GM18511 (cell line): ENCODE results near the gene COA6.

Experiments used
- ATAC-seq: cut with Tn5 transposase; IDR thresholded peaks from one replicate; pipeline ENCODE4 v1.9.1; 2021; ENCODE audit warnings: mild to moderate bottlenecking, moderate library complexity; ENCODE audit not compliant: unreplicated experiment

COA6 gene, protein sequence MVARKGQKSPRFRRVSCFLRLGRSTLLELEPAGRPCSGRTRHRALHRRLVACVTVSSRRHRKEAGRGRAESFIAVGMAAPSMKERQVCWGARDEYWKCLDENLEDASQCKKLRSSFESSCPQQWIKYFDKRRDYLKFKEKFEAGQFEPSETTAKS

DNA sequence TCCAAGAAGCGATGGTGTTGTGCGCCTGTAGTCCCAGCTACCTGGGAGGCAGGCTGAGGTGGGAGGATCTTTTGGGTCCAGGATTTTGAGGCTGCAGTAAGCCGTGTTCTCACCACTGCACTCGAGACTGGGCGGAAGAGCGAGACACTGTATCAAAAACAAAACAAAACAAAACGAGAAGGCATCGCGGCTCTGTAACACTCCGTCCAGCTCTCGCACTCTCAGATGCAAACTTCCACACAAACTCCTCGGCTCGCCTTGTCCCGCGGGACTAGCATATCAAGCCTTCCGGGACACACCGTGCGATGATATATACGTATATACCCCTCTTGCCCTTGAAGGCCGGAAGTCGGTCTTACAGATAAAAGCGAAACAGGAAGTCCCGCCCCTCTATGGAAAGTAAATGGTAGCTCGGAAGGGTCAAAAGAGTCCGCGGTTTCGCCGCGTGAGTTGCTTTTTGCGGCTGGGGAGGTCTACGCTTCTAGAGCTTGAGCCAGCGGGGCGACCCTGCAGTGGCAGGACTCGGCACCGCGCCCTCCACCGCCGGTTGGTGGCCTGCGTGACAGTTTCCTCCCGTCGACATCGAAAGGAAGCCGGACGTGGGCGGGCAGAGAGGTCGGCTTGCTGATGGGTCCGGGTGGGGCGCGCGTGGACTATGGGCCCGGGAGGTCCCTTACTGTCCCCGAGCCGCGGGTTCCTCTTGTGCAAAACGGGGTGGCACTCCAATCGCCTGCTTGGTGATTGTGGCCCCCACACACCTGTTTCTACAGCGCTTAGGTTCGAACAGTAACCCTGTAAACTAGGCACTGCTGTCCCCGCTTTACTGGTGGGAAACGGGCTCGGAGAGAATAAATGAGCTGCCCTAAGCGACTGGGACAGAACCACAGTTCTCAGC lies at the start of gene COA6:
Gene COA6 (plus strand): TSS at position 393 of the 895 bp plus-strand sequence. CDS start 11 bp downstream, at position 404.
- peak; percentile 94 for ATAC-seq

DNA sequence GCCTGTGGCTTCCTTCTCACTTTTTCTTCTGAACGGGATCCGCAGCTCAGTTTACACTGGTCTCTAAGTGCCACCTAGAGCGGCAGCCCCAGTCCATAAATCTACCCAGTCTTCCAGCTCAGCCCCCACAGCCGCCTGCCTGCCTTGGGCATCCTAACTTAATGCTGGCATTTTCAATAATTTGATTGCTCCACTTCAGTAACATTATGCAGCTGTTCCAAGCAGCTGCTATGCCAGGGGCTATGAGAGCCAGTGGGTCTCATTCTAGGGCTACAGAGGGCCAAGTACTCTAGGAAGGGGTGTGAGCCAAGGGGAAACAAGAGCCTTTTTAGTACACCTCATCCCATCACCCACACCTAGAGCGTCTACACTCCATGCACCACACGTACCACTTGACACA lies 48.4 kb upstream of the COA6 start:
- no peak for ATAC-seq

DNA sequence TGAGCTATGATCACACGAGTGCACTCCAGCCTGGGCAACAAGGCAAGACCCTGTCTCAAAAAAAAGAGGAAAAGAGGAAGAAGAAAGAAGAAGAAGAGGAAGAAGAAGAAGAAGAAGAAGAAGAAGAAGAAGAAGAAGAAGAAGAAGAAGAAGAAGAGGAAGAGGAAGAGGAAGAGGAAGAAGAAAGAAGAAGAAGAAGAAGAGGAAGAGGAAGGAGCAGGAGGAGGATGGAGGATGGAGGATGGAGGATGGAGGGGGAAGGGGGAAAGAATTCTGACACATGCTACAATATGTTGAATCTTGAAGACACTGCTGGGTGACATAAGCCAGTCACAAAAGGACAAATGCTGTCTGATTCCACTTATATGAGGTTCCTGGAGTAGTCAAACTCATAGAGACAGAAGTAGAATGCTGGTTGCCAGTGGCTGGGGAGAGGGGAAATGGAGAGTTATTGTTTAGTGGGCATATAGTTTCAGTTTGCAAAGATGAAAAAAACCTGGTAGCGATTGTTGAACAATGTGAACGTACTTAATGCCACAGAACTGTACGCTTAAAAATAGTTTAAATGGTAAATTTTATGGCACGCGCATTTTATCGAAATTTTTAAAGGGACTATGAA lies 47.3 kb upstream of the COA6 start:
- peak; percentile 61 for ATAC-seq

DNA sequence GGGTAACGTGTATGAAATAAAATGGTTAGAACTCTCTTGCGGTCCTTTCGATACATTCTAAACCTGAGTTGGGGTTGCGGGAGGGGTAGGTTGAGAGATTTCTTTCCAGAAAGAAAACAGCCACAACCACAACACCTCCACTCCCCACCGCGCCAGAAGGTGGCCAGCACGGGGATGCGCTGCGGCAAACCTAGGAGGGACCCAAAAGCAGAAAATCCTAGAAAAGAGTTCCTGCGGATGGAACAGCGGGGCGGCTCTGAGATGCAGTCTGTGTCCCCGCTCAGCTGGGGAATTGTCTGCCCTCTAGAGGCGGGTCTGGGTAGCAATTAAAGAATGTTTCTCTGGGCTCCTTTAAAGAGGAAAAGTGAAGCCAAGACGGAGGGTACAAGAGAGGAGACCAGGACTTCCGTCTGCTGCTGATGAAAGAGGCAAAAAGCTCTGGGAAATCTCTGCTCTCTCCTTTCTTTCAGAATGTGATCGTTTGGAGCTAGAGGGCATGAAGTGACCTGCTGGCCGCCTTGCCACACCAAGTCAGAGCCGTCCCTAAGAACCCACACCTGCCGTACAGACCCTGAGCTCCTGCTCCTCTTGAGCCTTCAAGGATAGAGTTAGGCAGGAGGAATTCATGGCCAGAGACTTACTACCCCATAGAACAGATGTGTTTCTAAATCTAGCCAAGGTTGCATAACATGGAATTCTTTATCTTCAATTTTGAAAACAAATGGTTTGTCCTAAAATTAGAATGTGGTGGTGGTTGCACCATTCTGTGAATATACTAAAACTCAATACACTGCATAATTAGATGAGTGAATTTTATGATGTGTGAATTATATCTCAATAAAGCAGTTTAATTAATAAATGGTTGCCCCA lies 46.5 kb upstream of the COA6 start:
- peak; percentile 89 for ATAC-seq

DNA sequence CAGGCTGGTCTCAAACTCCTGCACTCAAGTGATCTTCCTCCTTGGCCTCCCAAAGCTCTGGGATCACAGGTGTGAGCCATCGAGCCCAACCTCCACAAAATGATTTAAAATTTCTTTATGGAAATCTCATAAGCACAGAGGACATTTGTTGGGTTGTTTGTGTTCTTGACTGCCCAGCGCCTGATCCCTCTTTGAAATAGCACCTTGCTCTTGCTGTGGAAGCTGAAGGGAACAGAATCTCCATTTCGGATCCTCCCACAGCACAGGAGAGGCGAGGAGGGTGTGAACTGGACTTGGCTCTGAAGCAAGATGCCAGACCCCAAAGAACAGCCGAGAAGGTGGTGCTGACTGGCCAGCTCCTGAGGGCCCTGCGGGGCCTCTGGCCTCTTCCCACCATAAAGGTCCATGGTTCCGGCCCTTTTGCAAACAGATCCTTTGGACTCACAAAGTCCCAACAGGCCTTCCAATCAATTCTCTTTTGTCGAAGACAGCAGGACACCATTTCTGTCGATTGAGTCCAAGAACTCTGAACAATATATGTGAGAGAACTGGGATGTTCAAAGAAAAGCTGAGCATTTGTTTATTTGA lies 45.6 kb upstream of the COA6 start:
- no peak for ATAC-seq

DNA sequence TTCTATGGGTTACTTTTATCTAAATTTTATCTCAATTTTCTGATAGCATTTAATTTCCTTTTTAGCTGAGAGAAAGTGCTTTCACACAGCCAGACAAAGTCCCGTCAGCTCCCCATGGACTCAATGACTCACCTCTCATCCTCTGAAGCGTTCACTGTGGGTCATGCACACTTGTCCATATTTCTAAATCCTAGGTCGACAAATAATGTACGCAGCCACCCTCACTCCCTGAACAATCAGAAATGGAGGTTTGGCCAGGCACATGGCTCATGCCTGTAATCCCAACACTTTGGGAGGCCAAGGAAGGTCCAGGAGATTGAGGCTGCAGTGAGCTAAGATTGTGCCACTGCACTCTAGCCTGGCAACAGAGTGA lies 42.4 kb upstream of the COA6 start:
- no peak for ATAC-seq

DNA sequence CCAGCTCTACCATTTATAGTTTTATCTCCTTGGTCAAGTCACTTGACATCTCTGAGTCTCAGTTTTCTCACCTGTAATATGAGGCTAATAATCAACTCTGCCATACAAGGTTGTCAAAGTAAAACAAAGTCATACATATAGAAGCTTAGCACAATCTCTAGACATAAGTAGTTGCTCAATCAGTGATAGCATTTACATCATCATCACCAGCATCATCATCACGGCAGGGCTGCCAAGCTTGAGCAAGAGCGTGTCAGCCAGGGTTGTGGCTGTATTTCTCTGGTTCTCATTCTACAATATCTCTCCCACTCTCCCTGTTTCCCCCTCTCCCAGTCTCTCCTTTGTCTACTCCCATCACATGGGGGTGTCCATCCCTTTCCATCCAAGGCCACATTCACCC lies 41.7 kb upstream of the COA6 start:
- ATAC-seq, result no peak

DNA sequence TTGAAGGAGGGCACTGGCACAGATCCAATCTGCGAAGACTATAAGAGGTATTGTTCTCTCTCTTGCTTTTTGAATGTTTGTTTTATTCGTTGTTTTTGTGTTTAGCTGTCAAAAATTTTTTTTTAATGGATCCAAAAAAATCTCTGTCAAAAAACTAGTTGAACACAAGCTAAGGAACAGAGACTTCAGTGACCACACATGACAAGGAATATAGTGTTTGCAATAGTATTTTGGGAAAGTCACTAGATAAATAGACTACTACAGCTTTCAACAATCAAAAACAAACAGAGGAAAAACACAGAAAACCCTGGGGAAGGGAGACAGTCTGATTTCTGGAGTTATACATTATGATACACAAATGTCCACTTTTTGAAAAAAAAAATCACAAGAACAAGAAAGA lies 36.9 kb upstream of the COA6 start:
- ATAC-seq, result no peak

DNA sequence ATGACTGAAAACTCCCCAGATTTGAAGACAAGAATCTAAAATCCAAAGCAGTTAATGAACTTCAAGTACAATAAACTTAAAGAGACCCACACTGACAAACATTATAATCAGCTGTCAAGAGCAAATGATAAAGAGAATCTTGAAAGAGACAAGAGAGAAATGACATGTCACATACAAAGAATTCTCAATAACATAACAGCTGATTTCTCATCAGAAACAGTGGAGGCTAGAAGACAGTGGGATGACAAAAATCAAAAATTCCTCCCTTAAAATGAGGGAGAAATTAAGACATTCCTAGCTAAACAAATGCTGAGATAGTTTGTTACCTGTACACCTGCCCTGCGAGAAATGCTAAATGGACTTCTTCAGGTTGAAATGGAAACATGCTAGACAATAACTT lies 36.0 kb upstream of the COA6 start:
- ATAC-seq, result no peak

DNA sequence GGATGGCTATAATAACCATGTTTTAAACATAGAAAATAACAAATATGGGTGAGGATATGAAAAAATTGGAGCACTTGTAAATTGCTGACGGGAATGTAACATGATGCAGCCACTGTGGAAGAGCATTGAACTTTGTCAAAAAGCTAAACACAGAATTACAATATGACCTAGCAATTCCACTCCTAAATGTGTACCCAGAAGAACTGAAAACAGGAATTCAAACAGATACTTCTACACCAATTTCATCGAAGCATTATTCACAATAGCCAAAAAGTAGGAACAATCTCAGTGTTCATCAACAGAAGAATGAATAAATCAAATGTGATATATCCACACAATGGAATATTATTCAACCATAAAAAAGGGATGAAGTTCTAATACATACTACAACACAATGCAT lies 32.7 kb upstream of the COA6 start:
- ATAC-seq, result no peak

DNA sequence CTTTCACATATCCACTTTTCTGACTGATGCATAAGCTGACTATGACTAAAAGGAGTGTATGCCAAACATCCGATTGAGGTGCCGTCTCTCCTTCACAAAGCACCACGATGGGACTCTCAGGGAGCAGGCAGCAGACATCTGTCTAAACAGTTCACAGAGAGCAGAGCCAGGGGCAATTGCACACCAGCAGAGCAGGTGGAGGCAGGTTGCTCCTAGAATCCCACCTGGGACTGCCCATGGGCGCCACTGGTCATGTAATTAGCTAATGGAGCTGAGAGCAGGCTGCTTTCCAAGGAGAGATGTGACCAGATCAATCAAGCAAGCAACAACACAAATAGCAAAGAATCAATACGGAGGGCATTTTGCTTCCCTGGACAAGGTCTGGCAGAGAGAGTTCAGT lies 30.5 kb upstream of the COA6 start:
- no peak for ATAC-seq

DNA sequence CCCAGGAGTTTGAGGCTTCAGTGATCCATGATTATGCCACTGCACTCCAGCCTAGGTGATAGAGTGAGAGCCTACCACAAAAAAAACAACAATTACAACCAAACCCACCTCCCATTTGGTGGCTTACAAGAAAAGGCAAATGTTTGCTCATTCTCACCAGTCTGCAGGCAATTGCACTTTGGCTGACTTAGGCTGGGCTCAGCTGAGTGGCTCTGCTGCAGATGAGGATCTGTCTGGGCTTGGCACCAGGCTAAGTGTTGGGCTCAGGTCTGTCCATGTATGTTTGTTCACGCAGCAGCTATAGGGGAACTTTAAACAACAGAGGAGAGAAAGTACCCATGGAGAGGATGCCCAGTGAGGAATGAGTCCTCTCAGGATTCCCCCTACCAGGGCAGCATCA lies 28.0 kb upstream of the COA6 start:
- no peak for ATAC-seq

DNA sequence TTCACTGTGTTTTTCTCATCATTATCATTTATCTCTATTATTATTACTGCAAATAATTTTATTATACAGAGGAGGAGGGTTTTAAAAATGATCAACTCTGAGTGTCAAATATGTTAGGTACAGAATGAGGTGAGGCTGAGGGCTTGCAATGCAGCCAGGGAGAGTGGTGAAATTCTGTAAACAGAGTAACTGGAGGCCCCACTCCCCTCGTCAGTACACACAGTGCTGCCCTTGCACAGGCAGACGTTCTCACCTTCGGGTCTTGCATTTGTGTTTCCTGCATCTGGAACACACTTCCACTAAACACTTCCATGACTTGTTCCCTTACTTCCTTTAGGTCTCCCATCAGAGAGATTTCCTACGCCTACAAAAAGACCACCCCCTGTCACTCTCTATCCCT lies 24.3 kb upstream of the COA6 start:
- no peak for ATAC-seq

DNA sequence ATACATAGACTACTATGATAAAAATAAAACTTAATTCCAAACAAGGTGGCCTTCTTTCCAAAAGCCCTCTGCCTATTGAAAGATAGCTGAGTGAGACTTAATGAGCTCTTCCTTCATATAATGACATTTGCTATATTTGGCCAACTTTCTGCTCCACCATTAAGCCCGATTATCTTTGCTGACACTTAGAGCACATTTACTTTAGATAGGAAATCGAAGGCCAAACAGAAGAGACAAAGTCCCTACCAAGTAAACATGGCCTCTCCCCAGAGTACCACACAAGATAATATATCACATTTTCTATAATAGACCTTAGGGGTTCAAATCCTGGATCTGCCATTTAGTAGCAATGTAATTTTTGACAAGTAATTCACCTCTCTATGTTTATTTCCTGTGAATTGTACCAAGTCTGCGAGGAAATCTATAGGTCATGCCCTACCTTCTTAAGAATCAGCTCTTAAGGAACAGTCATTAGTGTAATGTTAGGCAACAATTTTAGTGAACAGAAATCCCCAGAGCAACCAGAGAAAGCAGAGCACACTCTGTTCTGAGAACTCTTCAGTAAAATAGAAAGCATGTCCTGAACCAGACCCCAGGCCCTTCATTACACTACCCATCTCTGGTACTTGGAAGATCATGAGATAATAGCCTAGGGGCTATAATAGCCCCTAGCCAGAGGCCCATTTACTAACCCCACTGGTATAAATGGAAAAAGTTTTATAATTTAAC lies 17.3 kb upstream of the COA6 start:
- ATAC-seq, result no peak

DNA sequence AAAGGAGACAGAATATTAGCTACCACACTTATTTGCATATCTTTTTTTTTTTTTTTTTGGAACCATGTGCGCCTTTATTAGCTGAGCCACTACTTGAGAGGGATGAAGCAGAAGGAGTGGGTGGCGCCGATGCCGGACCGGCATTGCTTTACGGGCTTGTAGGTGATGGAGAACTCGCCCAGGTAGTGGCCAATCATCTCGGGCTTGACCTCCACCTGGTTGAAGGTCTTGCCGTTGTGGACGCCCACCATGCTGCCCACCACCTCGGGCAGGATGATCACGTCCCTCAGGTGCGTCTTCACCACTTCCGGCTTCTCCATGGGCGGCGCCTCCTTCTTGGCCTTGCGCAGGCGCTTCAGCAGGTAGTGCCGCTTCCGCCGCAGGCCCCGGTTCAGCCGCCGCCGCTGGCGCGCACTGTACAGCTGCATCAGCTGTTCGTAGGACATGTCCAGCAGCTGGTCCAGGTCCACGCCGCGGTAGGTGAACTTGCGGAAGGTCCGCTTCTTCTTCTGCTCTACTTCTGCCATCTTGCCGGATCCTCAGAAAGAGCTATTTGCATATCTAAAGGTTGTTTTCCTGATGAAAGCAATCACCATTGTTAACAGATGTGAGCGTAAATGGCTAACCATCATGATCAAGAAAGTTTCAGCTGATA lies 16.5 kb upstream of the COA6 start:
- peak; percentile 52 for ATAC-seq

DNA sequence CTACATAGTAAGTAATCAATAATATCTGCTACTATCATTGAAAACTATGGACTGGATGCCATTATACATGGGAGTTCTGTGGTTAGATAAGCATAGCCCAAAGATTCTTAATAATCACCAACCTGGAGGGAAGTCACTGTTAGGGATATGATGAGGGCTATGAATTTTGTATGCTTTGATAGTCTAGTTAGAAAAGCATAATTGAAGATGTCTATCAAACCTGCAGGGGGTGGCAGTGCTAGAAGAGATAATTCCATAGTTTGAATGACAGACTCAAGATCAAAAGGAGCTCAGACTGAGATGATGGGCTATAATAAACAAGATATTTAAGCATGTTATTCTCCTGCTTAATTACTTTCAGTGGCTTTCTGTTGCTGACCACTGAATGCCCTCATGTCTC lies 15.4 kb upstream of the COA6 start:
- ATAC-seq, result no peak

DNA sequence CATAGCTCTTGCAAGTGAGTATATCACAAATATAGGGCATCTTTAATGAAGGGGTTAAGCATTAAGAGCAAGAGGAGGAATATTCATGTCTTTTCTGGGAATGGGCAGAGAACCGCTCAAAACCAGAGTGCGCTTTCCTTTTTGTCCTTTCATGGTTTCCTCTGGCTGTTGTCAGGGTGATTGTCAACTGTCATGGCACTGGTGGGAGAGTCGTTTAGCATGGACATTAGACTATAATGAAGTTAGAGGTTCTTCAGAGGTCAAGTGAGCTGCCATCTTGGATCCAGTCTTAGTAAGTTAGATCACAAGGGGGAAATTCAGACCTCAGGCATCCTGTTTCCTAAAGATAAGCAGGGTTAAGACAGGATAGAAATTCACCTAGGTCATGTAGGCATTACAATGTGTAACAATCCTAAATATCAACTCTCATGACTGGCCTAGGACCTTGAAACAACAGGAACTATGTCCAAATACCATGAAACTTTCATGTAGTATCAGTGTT lies 12.1 kb upstream of the COA6 start:
- no peak for ATAC-seq

DNA sequence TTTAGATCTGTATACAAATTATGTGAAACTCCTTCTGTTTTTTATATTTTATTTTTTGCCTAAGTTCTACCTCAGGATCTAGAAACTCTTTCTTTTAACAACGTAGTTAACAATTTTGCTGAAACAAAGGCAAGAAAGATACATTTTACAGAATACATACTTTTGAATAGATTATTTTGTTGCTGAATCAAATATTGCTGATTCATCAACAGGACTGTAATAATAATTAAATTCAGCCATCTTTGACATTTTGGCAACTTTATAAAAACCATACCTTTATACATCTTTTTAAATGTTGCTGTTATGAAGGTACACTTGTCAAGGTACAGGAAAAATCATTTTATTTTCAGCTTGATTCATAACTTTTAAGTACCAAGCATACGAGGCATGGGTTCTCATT lies 10.7 kb upstream of the COA6 start:
- no peak for ATAC-seq

DNA sequence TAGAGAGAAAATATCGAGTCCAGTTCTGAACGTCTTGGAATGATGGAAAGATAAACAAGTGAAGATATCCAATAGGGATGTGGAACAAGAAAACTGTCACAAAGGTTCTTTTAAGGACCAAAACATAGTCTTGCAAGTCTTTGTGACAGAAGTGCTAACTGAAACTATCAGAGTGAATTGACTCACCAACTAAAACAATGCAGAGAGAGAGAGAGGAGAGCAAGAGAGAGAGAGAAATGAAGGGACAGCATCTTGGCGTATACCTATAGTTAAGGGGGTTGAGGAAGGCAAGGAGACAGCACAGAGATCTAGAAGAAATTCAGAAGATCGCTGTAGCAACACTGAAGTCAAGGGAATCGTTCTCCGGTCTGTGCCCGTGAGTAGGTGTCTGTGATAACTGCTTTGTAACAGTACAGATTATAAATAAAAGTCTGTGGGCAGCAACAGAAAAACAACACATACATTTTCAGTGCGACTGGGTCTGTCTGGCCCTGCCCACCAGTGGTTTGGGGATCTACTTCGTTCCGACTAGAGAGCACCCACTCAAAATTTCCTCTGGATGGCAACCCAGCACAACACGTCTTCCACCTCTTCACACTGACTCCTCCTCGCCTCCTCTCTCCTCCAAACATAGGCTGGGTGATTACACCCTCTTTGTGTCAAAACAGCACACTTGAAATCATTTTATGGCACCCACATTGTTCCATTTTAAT lies 4.8 kb upstream of the COA6 start:
- no peak for ATAC-seq
